ENCODE measurements around the gene PPP2R2B. TPM values are rescaled to one million over a fixed set of nuclear protein-coding genes. Genes with fewer than 3 reads are reported as not detected.

PPP2R2B gene
- total RNA-seq, 4 donors from 2014 or later, result 0.31 to 1.9 (median 0.96) TPM

- TF ChIP-seq CTCF (IDR thresholded peaks at IDR 0.05), result no peak
- no peak for DNase-seq (ENCODE audit: low spot score)
- no peak for ATAC-seq (ENCODE audit: low FRiP score)
Measured at GRCh38 chr5:146818822-146819221, 59.7 kb downstream of the PPP2R2B start.

- no peak for DNase-seq (ENCODE audit: low spot score)
- no peak for ATAC-seq (ENCODE audit: low FRiP score)
- no peak for TF ChIP-seq CTCF (IDR thresholded peaks at IDR 0.05)
Measured at GRCh38 chr5:146817973-146818372, 60.6 kb downstream of the PPP2R2B start.

GRCh38 chr5:146816775-146817387, 61.7 kb downstream of the PPP2R2B start:
- ATAC-seq (ENCODE audit: low FRiP score), result no peak
- TF ChIP-seq CTCF (IDR thresholded peaks at IDR 0.05), result no peak
- no peak for DNase-seq (ENCODE audit: low spot score)

GRCh38 chr5:146815411-146815810, 63.1 kb downstream of the PPP2R2B start:
- TF ChIP-seq CTCF (IDR thresholded peaks at IDR 0.05), result no peak
- no peak for DNase-seq (ENCODE audit: low spot score)
- no peak for ATAC-seq (ENCODE audit: low FRiP score)

DNA sequence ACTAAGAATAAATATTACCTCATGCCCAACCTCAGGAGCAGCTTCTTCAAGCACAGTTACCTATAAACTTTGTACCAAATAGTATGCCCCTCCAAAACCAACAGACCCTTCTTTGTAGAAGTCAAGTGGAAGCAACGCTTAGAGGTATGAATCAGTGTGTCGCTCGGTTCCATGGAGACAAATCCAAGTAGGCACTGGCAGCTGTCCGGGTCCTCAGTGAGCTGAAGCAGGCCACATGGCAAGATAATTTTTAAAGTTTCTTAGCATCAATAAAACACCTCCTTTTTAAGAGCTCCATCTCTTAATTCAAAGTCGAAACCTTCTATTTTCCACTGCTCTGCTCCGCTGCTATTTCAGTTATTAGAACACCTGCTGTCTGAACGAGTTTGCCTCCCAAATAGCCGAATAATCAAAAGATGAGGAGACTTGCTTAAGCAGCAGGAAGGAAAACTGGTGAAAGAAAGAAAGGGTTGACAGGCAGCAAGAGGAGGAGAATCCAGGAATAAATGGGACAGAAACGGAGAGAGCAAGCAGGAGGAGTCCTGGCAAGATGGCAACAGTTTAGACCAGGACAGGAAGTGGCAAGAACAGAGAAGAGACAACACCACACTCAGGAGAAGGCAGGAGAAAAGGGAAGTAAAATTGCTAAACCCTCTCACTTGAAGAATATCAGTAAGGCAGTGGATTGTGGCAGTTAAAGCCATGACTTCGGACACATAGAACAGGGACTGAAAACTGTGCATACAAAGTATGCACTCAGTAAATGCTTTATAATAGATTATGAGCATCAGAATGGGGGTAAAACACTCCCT, 65.0 kb downstream of the PPP2R2B start:
- ATAC-seq (ENCODE audit: low FRiP score), result no peak
- no peak for TF ChIP-seq CTCF (IDR thresholded peaks at IDR 0.05)

DNA sequence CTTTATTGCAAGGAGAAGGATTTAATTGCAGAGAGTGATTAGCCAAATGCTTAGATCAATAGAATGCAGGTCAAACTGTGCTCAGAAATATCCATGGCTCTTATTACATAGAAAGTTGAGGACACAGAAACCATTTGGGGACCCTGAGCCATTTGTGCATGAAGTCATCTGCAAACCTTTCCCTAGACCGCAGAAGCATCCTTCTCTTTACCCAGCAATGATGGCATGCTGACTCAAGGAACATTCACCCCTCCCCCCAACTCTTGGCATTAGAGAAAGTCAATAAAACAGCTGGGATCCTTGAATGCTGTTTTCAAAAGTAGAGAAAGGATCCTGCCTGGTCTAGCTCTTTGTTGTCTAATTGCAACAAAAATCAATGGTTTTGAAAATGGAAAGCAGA, 73.5 kb downstream of the PPP2R2B start:
- DNase-seq (ENCODE audit: low spot score) (no peak), ATAC-seq (ENCODE audit: low FRiP score) (no peak)
- TF ChIP-seq CTCF (IDR thresholded peaks at IDR 0.05), result no peak

More for the DNA sequence above, 65.0 kb downstream of the PPP2R2B start:
- DNase-seq (ENCODE audit: low spot score), result no peak
